ENCODE data around the gene PDGFA.

DNA sequence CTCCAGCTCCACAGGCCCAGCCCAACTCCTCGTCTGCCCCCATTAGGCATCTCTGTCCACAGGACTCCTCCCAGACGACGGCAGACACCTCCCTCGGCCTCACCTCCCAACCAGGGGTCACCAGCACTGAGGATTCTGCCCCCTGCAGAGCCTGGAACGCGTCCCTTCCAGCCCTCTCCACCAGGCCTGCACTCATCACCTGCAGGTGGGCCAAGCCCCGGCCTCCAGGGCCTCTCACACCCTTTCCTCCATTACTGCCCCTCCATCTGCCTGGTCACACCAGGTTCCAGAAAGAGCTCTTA lies 42.7 kb upstream of the PDGFA start:
- TF ChIP-seq TAF1 (IDR thresholded peaks at IDR 0.05; ENCODE audit: borderline replicate concordance, insufficient read depth, low read length) (no peak), SIN3A (IDR thresholded peaks at IDR 0.05; ENCODE audit: borderline replicate concordance, insufficient read depth, low read length) (no peak)
- TF ChIP-seq, protein P1, sequence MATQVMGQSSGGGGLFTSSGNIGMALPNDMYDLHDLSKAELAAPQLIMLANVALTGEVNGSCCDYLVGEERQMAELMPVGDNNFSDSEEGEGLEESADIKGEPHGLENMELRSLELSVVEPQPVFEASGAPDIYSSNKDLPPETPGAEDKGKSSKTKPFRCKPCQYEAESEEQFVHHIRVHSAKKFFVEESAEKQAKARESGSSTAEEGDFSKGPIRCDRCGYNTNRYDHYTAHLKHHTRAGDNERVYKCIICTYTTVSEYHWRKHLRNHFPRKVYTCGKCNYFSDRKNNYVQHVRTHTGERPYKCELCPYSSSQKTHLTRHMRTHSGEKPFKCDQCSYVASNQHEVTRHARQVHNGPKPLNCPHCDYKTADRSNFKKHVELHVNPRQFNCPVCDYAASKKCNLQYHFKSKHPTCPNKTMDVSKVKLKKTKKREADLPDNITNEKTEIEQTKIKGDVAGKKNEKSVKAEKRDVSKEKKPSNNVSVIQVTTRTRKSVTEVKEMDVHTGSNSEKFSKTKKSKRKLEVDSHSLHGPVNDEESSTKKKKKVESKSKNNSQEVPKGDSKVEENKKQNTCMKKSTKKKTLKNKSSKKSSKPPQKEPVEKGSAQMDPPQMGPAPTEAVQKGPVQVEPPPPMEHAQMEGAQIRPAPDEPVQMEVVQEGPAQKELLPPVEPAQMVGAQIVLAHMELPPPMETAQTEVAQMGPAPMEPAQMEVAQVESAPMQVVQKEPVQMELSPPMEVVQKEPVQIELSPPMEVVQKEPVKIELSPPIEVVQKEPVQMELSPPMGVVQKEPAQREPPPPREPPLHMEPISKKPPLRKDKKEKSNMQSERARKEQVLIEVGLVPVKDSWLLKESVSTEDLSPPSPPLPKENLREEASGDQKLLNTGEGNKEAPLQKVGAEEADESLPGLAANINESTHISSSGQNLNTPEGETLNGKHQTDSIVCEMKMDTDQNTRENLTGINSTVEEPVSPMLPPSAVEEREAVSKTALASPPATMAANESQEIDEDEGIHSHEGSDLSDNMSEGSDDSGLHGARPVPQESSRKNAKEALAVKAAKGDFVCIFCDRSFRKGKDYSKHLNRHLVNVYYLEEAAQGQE (IDR thresholded peaks at IDR 0.05; ENCODE audit: insufficient read depth in 1 of 2, low read depth in 2 of 2, low read length in 2 of 2), result no peak
